NCI-H146 treated with DMSO at 0.1 percent for 48 hours (cell line): ENCODE measurements around the gene SLC12A2.

Experiments
- DNase-seq: peaks from one replicate; lab custom pipeline; 2025; ENCODE audit not compliant: unreplicated experiment; lab: John Stamatoyannopoulos, UW

SLC12A2 gene

DNA sequence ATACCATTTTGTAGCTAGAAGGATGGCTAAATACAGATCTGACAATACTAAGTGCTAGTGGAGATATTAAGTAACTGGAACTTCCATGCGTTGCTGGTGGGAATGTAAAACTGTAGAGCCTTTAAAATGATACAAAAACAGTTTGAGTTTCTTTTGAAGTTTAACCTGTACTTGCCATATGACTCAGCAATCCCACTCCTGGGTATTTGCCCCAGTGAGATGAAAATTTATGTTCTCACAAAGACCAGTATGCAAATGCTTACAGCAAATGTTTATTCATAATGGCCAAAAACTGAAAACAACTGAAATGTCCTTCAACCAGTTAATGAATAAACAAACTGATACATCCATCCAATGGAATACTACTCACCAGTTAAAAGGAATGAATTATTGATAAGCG is 137.3 kb downstream of the SLC12A2 start:
- DNase-seq = no peak

DNA sequence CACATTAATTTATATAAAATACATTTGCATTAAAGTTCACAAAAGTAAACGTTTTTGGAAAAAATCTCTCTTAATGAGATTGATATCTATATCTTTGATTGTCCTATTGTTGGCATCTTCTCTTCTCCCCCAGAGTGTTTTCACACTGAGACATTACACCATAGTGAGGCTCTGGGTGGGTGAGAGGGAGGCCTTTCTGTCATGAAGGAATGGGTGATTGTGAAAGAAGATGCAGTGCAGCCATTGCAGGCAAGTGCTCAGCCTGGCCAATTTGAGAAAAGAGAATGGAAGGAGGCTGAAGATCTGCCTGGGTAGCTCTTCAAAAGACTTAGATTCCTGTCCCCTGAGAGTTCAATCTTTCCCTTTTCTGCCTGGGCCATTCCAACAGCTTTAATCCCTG is 140.8 kb downstream of the SLC12A2 start:
- no peak for DNase-seq

DNA sequence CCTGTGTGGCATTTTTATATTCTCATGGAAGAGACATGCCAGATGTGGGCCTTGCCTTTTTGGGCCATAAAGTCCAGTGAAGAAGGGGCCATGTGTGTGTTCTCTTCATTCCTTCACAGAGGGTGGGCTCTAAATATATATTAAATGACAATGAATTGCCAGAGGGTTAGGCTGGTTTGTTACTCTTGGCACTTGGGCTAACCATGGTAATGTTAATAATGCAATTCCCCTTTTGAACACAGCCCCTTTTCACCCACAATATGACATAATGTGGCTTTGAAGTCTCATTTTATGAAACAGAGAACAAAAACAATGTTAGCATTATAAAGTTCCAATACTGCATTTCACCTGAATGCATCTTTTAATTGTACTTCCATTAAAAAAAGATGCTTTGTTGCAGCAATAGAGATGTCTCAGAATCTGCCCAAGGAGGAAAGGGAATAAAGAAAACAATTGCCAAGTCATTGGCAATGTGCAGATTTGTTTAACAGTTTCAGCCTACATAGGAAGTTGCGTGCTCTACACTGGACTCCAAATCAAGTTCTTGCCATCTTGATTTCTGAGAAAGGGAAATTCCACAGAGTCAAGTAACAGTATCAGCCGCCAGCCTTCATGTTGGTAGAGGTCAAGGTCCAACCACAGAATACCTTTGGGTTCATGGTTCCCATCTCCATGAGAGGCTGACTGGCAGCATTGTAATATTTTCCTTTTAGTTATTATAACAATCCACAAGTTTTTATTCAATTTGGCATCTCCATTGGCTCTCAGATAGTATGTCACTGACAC is 141.9 kb downstream of the SLC12A2 start:
- no peak for DNase-seq

DNA sequence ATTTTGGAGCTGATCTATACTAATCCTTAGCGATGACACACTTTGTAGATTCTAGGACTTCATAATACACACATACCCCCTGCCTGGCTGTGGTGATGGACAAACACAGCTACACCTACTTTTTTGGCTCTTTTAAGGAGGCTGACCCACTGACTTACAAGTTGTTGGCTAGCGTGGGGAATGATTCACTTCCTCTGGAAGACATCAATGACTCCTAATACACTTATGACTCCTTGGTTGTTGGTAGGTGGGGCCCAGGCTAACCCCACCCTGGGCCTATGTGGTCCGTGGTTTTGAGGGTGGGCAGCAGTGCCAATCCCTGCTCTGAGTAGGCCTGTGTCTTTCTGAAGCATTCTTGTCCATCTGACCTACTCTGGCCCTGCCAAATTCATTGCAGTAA is 144.4 kb downstream of the SLC12A2 start:
- DNase-seq = no peak

DNA sequence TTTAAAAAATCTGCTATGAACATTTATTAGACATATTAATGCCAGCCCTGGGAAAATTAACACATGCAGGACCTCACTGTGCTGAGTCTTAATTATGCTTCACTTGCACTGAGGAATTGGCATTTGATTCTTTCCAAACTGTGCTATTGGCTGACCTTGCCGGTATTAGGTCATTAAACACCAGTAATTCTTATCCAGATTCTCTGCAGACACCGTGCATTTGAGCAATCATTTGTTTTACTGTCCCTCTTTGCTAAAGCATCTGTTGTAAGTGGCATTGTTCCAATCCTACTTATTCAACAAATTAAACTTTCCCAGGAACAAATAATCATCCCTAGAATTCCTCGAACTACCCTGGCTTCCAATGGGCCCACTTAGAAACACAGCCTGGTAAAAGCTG is 145.0 kb downstream of the SLC12A2 start:
- no peak for DNase-seq

DNA sequence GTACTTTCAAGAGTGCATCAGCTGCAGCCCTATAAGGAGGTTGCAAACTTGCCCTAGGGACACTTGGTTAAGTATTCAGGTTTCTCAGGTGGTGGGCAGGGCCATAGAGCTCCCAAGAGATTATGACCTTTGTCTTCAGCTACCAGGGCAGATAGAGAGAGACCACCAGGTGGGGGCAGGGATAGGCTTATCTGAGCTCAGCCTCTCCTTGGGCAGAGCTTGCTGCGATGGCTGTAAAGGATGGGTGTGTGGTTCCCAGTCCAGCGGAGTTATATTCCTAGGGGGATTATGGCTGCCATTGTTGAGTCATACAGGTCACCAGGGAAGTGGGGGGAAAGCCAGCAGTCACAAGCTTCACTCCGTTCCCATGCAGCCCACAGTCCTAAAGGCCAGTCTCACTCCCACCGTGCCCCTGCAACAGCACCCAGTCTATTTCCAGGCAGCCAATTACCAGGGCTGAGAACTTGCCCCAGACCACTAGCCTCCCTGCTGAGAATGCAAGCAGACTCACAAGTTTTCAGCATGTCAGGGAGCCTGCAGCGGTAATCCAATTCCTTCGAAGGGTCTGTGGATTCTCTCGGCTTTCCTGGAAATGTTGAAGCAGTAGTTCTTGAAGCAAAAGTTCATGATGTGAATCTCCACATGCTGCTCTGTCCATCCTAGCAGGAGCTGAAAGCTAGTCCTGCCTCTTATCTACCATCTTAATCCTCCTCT is 151.5 kb downstream of the SLC12A2 start:
- no peak for DNase-seq

DNA sequence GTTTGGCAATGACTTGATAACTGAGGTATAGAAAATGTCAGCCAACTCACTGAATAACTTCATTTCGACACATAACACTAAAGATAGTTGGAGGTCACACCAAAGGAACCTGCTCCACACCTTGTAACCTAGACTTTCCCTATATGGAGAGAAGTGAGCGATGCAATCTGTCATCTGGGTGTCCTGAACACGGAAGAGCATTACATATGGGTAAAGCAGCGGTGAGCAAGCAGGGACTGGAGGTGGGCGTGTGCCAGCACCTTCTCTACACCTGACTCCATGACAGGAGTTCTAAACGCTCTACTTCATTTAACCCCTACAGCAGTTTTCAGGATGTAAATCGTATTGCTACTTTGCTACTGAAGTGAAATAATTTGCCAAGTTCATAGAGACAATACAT is 152.8 kb downstream of the SLC12A2 start:
- DNase-seq = no peak

DNA sequence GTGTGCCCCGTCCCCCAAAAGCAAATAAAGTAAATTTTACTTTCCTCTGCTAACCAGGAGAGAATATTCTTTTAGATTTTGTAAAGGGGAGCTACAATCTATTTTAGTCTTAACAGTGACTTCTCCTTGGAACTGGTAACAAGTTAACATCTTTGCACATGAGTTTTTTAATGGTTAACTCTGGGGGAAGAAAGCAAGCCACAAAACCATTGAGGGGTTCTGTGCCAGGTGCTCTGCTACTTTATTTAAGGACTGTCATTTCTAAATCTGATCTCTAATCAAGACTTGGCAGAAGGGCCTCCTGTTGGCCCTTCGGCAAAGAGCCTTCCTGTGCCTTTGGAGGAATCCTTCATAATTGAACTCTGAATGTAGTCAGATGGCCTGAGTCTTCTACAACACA is 153.4 kb downstream of the SLC12A2 start:
- DNase-seq = no peak

DNA sequence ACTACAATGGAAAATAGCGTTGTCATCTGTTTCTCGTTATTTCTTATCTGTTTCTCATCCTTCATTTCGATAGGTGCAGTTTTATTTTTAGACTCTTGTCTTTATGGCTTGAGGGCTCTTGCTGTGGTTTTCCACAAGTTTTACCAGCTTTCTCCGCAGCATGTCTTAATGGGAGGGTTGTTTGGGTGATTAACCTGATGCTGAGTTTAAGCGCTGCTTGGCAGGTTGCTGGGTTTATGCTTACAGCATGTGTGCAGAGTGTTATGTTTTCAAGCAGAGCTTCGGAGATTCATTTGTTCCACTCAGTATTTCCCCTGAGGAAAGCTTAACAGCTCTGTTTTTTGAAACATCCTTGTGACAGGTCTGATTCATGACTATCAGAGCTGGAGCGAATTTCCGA is 154.0 kb downstream of the SLC12A2 start:
- no peak for DNase-seq
